ENCODE results near the gene MAPK8.

DNA sequence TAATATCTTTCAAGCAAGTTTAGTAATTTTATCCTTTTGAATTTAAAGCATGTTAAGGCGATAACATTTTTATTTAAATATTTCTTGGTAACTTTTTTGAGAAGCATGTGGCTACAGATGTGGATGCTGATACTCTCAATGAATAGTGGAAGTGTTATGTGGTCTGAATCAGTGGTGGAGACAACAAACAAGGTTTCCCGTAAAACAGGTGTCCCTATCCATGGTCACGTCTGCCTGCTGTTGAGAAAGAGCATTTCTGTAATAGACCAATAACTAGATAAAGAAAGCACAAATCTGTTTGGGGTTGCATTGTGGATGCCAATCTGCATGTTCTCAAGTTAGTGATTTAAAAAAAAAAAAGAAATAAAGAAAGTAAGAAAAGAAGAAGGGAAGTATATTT lies 13.9 kb upstream of the MAPK8 start:
- TF ChIP-seq, protein P1, sequence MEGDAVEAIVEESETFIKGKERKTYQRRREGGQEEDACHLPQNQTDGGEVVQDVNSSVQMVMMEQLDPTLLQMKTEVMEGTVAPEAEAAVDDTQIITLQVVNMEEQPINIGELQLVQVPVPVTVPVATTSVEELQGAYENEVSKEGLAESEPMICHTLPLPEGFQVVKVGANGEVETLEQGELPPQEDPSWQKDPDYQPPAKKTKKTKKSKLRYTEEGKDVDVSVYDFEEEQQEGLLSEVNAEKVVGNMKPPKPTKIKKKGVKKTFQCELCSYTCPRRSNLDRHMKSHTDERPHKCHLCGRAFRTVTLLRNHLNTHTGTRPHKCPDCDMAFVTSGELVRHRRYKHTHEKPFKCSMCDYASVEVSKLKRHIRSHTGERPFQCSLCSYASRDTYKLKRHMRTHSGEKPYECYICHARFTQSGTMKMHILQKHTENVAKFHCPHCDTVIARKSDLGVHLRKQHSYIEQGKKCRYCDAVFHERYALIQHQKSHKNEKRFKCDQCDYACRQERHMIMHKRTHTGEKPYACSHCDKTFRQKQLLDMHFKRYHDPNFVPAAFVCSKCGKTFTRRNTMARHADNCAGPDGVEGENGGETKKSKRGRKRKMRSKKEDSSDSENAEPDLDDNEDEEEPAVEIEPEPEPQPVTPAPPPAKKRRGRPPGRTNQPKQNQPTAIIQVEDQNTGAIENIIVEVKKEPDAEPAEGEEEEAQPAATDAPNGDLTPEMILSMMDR (IDR thresholded peaks at IDR 0.05): no peak
- no peak for TF ChIP-seq POLR2A (IDR thresholded peaks at IDR 0.05)
- TF ChIP-seq POLR2AphosphoS5 (IDR thresholded peaks at IDR 0.05): no peak
